ENCODE results near the gene TMEM88. TPM values are rescaled to one million over a fixed set of nuclear protein-coding genes. Genes with fewer than 3 reads are reported as not detected.

Gene TMEM88
- total RNA-seq, 1 experiment from 2014 or later: 2.8 TPM

GRCh38 chr17:7887482-7888183 lies 32.8 kb downstream of the TMEM88 start (continued):
- TF ChIP-seq ZFX (IDR thresholded peaks at IDR 0.05): peak; percentile 37; the same call in 1 of the 2 replicates
- TF ChIP-seq EZH2 (IDR thresholded peaks at IDR 0.05): no peak
- no peak for TF ChIP-seq MAX (IDR thresholded peaks at IDR 0.05)
- TF ChIP-seq REST (IDR thresholded peaks at IDR 0.05; ENCODE audit: low read depth): no peak

- peak within 1 kb of the TSS; percentile 56 to 82 for H3K4me3 ChIP-seq (replicated peaks in 1 of 2; ENCODE audit: low read depth in 1 of 2, low read length in 2 of 2)
- intact Hi-C loops (cut with micrococcal nuclease): no loop called here
- ChIA-PET POLR2A (no interaction called here), CTCF (interaction anchor here (1.0 kb wide), 1 partner anchor 102 kb away, joined by 4 read pairs; no protein-coding TSS in a partner anchor), RAD21 (ENCODE audit: low non-redundant PET in 1 of 2, low total read pairs in 2 of 2, uncharacterized antibody in 2 of 2, unreplicated experiment in 2 of 2) (no interaction called here)
- peak within 1 kb of the TSS; percentile 97 for H3K27ac ChIP-seq (ENCODE audit: low read depth, low read length)
- no peaks in the 10 kb centered on the region for H4K20me1 ChIP-seq (ENCODE audit: insufficient read depth)
- peak within 1 kb of the TSS; percentile 77 for H3K9ac ChIP-seq (ENCODE audit: low read length)
- peaks cover 9 to 15% of the 10 kb centered on the region in 2 experiments; a peak in 3 of 4 replicates for H3K36me3 ChIP-seq (ENCODE audit: control insufficient read depth in 1 of 2, insufficient read depth in 2 of 2, low read length in 2 of 2)
- peak; percentile 15 for ATAC-seq
- no peaks in the 10 kb centered on the region for H3K27me3 ChIP-seq (ENCODE audit: insufficient read depth, low read length)
- no peak within 1 kb of the TSS for H2AFZ ChIP-seq (ENCODE audit: low read depth, low read length, poor library complexity, severe bottlenecking)
- TF ChIP-seq YY1 (IDR thresholded peaks at IDR 0.05; ENCODE audit: extremely low read depth, insufficient replicate concordance, low read depth, low read length) (no peak), RAD21 (IDR thresholded peaks at IDR 0.05; ENCODE audit: low read depth) (no peak)
- no peaks in the 10 kb centered on the region for H3K9me2 ChIP-seq (ENCODE audit: insufficient read depth)
- H3K9me3 ChIP-seq (ENCODE audit: control insufficient read depth in 1 of 2, insufficient read depth in 1 of 2, low read depth in 1 of 2, low read length in 2 of 2): no peaks in the 10 kb centered on the region
- BruUV-seq (replicated peaks): no TSS peak
- peaks cover 38 to 53% of the 10 kb centered on the region in 2 experiments for H3K4me1 ChIP-seq (ENCODE audit: control insufficient read depth in 1 of 2, insufficient read depth in 2 of 2, low read length in 2 of 2)
- DNase-seq (ENCODE audit: low read depth, low spot score): no peak
- H3K79me2 ChIP-seq (ENCODE audit: insufficient read depth, low read length): peaks cover 33% of the 10 kb centered on the region
- peak within 1 kb of the TSS; percentile 99 for H3K4me2 ChIP-seq (ENCODE audit: low read length)
Measured at GRCh38 chr17:7888184-7888920, 33.5 kb downstream of the TMEM88 start, which contains the start of gene CHD3. TSS of gene CHD3 (plus strand) at chr17:7888789. CDS start at chr17:7889001, 212 bp downstream.

Data from HCT116 (cell line).